ENCODE data around the gene RWDD4.

DNA sequence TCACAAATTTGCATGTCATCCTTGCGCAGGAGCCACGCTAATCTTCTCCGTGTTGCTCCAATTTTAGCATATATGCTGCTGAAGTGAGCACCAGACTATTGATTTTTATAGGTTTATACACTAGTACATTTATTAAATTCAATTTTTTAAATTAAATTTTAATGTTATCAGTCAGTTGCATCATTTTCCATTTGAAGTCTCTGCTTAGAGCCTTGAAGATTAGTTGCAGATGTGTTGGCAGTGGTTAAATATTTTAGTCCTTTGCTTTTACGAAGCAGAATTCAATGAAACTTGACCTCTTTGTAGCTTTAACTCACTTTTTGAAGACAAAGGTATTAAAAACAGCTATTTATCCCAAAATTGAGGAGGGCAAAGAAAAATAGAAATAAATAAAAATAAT lies 16.6 kb upstream of the RWDD4 start:
- TF ChIP-seq POLR2A (IDR thresholded peaks at IDR 0.05; ENCODE audit: low read depth, low read length) = no peak
- no peak for TF ChIP-seq SMC3 (IDR thresholded peaks at IDR 0.05; ENCODE audit: low read depth, low read length)
- TF ChIP-seq, protein P1, sequence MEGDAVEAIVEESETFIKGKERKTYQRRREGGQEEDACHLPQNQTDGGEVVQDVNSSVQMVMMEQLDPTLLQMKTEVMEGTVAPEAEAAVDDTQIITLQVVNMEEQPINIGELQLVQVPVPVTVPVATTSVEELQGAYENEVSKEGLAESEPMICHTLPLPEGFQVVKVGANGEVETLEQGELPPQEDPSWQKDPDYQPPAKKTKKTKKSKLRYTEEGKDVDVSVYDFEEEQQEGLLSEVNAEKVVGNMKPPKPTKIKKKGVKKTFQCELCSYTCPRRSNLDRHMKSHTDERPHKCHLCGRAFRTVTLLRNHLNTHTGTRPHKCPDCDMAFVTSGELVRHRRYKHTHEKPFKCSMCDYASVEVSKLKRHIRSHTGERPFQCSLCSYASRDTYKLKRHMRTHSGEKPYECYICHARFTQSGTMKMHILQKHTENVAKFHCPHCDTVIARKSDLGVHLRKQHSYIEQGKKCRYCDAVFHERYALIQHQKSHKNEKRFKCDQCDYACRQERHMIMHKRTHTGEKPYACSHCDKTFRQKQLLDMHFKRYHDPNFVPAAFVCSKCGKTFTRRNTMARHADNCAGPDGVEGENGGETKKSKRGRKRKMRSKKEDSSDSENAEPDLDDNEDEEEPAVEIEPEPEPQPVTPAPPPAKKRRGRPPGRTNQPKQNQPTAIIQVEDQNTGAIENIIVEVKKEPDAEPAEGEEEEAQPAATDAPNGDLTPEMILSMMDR (conservative IDR thresholded peaks at IDR 0.05; ENCODE audit: low read depth, low read length) = no peak
- TF ChIP-seq MXI1 (IDR thresholded peaks at IDR 0.05; ENCODE audit: borderline replicate concordance, low read depth, low read length) = no peak
- TF ChIP-seq, protein P2, sequence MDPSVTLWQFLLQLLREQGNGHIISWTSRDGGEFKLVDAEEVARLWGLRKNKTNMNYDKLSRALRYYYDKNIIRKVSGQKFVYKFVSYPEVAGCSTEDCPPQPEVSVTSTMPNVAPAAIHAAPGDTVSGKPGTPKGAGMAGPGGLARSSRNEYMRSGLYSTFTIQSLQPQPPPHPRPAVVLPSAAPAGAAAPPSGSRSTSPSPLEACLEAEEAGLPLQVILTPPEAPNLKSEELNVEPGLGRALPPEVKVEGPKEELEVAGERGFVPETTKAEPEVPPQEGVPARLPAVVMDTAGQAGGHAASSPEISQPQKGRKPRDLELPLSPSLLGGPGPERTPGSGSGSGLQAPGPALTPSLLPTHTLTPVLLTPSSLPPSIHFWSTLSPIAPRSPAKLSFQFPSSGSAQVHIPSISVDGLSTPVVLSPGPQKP (IDR thresholded peaks at IDR 0.05; ENCODE audit: borderline replicate concordance, low read depth, low read length) = no peak
- TF ChIP-seq NFE2L2 (IDR thresholded peaks at IDR 0.05; ENCODE audit: low read depth, low read length) = no peak
- no peak for TF ChIP-seq RAD21 (IDR thresholded peaks at IDR 0.05; ENCODE audit: low read length)
- TF ChIP-seq MAZ (IDR thresholded peaks at IDR 0.05; ENCODE audit: borderline replicate concordance, low read depth, low read length) = no peak
- TF ChIP-seq FOS (IDR thresholded peaks at IDR 0.05; ENCODE audit: low read depth, low read length) = no peak
- no peak for TF ChIP-seq RFX5 (IDR thresholded peaks at IDR 0.05; ENCODE audit: low read depth, low read length)
